Left forelimb (tissue), 1 donor: ENCODE results near the gene SLC38A1.
"Not testable (repeated sequence)": the region's sequence is repeated elsewhere in the genome, so short reads cannot be mapped to it uniquely, and the experiment has no call there.

ENCODE experiments used
- DNase-seq: peaks from one replicate; pipeline ENCODE4 v3.0.0-alpha.2; 2018; ENCODE audit warnings: low spot score

SLC38A1 gene

GRCh38 chr12:46268583-46269428 lies at the start of gene SLC38A1:
Gene SLC38A1 (minus strand): TSS chr12:46269043. CDS start chr12:46239800, 29,243 bp downstream.
- DNase-seq = peak; percentile 86

DNA sequence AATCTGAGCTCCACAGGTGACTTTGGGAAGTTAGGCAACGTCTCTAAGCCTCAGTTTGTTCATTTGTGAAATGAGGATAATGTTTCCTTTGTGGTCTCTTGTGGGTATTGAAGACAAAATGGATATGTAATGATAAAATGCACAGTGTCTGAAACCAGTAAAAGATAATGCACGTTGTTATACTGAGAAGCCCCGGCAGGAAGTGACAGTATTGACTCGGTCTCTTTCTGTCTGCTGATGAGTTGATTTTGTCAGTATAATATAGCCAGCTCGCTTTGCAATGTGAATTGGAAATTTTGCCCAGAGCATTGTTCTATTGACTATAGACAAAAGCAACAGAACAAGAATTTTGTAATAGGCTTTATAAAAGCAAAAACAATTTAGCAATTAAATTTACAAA lies 49.2 kb upstream of the SLC38A1 start:
- no peak for DNase-seq

GRCh38 chr12:46304070-46304469 lies 35.2 kb upstream of the SLC38A1 start:
- no peak for DNase-seq

DNA sequence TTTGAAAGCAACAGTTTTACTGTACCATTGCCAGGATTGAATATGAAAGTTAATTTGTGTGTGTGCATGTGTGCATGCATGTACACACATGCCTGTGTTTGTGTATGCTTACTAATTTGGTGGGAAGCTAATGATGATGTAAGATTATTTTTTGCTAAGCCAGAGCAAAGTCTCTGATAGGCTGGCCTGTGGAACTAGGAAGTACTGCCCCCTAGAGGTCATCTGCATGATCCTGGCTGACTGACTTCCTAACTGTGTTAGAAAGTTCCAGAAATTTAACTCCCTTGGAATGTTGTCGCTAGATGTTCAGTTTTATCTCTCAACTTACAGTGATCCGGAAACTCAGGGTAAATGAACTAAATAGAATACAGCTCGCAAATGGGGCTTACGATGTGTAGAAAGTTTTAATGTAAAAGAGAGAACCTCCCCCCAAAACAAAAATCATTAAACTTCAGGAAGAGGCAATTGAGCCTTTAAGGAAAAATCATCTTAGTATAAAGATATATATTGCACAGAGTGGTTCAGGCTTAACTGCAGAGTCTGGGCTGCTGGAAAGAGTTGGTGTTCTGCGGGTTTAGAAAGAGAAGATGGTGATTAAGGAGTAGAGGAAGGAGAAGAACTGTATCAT lies 34.3 kb upstream of the SLC38A1 start:
- DNase-seq = no peak

- no peak for DNase-seq
Measured at GRCh38 chr12:46300910-46301309, 32.1 kb upstream of the SLC38A1 start.

GRCh38 chr12:46299851-46300250 lies 31.0 kb upstream of the SLC38A1 start:
- DNase-seq = no peak

GRCh38 chr12:46298261-46298660 lies 29.4 kb upstream of the SLC38A1 start:
- DNase-seq = no peak

- no peak for DNase-seq
Measured at GRCh38 chr12:46296822-46297221, 28.0 kb upstream of the SLC38A1 start.

- no peak for DNase-seq
Measured at GRCh38 chr12:46292754-46293402, 24.0 kb upstream of the SLC38A1 start.

DNA sequence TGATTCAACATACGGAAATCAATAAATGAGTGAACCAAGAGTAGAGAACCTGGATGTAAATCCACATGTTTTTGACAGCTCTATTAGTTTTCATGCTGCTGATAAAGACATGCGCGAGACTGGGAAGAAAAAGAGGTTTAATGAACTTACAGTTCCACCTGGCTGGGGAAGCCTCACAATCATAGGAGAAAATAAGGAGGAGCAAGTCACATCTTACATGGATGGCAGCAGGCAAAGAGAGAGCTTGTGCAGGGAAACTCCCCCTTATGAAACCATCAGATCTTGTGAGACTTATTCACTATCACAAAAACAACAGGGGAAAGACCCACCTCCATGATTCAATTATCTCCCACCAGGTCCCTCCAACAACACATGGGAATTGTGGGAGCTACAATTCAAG lies 23.1 kb upstream of the SLC38A1 start:
- DNase-seq = not testable (repeated sequence)

DNA sequence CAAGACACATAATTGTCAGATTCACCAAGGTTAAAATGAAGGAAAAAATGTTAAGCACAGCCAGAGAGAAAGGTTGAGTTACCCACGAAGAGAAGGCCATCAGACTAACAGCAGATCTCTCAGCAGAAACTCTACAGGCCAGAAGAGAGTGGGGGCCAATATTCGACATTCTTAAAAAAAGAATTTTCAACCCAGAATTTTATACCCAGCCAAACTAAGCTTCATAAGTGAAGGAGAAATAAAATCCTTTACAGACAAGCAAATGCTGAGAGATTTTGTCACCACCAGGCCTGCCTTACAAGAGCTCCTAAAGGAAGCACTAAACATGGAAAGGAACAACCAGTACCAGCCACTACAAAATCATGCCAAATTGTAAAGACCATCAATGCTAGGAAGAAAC lies 16.3 kb upstream of the SLC38A1 start:
- DNase-seq = not testable (repeated sequence)

DNA sequence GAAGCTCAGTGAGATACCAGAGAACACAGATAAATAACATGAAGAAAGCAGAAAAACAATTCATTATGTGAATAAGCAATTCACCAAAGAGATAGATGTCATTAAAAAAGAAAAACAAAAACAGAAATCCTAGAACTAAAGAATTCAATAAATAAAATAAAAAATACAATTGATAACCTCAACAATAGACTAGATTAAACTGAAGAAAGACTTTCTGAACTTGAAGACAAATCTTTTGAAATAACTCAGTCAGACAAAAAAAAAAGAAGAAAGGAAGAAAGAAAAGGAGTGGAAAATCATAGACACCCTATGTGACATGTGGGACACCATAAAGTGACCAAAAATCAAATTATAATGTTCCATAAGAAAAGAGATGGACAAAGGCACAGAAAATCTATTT lies 14.0 kb upstream of the SLC38A1 start:
- DNase-seq = no peak

DNA sequence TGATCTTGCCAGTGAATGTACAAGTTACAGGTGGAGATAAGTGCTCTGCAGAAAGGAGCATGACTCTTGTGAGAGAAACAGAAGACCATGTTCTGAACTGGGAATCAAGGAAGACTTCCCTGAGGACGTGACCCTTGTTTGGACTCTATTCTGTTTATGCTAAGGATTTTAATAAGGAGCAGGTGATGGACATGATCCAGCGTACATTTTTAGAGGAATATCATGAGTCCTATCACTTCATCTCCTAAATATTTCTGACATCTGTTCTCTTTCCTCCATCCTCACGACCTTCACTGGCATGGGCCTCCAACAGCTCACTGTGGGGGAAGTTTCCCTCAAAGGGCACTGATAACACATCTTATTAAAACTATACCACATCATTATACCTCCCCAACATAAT lies 7.9 kb upstream of the SLC38A1 start:
- DNase-seq = no peak

DNA sequence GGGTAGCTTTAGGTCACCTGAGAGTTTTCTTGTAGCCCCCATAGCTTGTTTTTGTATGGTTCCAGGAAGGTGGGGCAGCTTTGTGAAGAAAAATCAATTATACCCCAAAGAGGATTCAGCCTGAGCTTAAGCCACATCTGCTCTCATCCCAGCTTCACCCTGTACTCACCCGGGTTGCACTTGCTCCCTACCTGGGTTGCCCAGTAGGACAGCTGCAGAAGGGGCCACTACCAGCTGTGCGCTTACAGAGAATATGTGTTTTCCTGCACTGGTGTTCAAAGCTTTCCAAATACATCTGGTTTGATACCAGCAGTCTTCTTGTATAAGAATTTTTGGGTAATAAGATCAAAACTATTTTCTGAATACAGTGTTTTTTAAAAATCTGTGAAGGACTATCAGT lies 3.0 kb upstream of the SLC38A1 start:
- no peak for DNase-seq

DNA sequence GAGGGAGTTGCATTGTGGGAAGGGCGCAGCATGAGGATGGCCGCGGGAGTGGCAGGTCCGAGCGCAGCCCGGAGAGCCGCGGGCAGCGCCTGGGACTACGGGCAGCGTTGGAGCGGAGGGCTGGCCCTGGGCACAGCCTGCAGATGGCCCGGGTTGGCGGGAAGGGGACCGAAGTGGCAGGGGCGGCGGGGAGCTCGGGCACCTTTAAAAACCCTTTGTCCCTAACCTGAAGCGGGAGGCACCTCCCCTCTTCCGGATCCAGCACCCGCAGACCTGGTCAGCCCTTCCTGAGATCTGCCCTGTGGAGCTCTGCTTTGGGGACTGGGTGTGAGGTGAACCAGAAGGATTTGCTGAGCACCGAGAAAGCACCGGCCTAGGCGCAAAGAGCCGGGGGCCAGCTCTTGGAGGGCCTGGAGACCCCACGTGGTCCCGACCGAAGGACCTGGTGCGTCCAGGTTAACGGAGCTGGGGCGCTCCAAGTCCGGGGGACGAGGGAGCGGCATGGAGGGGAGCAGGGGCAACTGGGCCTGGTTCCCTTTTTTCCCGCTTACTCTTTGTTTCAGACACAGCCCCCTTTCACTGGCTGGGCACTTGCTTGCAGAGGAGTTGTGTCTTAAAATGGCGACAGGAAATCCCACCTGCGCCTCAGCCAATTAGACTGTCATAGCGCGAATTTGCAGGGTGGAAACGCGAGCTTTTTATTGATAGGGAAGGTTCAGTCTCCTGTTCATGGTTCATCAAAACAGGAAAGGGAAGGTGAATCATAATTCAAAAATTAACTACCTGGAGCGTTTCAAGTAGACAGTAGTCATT lies 792 bp upstream of the SLC38A1 start:
- DNase-seq = no peak

DNA sequence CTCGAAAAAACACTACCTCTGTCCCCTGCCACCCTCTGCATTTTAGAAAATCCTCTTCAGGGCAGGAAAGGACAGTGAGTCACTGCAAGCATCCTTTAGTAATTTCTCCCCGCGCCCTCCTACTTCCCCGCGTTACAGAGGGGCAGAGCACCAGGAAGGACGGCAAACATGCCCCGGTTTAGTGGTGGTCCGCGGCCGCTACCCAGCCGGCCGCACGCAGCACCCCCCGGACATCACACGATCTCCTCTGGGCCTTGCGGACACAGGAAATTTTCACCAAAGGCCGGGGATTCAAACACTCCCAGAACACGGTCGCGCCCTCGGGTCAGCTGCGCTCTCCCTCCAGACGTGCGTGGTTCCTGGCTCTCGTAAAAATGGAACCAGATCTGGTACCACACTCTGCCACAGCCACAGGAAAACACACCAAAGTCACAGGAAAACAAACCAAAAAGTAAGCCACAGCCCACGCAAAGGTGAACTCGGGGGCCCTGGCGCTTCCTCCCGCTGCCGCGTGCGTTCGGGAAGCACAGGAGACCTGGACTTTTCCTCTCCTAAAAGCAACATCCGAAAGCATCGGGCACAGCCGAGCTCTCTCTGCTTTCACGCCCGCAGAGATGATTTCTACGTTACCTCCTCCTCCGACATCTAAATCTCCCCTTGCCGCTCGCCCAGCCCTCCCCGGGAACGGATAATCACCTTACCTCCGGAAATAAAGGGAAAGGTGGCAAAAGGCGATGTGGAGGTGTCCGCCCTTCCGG lies 839 bp downstream of the SLC38A1 start:
- DNase-seq = peak; percentile 69

DNA sequence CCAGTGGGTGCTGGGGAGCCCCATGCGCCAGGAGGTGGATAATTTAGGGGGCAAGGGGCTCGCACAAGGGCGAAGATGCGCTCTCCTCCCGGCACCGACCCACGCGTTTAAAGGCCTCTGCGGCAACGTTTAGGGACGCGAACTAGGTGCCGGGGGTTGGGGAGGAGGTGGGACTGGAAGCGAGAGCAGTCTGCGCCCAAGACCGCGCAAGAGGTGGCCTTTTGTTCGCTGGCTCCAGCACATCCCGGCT lies 1.3 kb downstream of the SLC38A1 start:
- DNase-seq = no peak

- DNase-seq = peak; percentile 81
Measured at GRCh38 chr12:46266869-46267574, 1.8 kb downstream of the SLC38A1 start.

- no peak for DNase-seq
Measured at GRCh38 chr12:46266382-46266791, 2.5 kb downstream of the SLC38A1 start.

DNA sequence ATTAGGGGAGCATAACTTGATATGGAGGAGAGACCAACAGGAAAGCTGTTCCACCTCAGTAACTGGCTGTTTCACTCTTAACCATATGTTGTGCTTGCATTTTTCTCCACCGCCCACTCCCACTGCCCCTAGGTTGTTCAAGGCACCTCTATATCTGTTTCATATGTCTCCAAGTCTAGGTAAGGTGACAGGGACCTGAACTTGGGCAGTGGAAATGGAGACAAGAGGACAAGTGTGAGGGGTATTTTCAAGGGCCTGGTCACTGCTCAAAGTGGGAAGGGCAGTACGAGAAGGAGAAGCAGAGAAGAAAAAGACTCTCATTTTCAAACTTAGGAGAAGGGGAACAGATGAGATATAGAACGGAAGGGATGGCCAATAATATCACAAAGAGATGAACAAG lies 3.1 kb downstream of the SLC38A1 start:
- DNase-seq = no peak

- no peak for DNase-seq
Measured at GRCh38 chr12:46265102-46265501, 3.7 kb downstream of the SLC38A1 start.
